ENCODE results near the gene MAG.

- TF ChIP-seq SIN3A (IDR thresholded peaks at IDR 0.05; ENCODE audit: low read depth) (no peak), POLR2A (IDR thresholded peaks at IDR 0.05; ENCODE audit: borderline replicate concordance, extremely low read depth, insufficient read depth, insufficient read length) (no peak), EZH2phosphoT487 (IDR thresholded peaks at IDR 0.05; ENCODE audit: borderline replicate concordance) (no peak), REST (IDR thresholded peaks at IDR 0.05; ENCODE audit: low read depth) (no peak), EZH2 (IDR thresholded peaks at IDR 0.05) (no peak), JUND (IDR thresholded peaks at IDR 0.05) (no peak)
- TF ChIP-seq, protein P1, sequence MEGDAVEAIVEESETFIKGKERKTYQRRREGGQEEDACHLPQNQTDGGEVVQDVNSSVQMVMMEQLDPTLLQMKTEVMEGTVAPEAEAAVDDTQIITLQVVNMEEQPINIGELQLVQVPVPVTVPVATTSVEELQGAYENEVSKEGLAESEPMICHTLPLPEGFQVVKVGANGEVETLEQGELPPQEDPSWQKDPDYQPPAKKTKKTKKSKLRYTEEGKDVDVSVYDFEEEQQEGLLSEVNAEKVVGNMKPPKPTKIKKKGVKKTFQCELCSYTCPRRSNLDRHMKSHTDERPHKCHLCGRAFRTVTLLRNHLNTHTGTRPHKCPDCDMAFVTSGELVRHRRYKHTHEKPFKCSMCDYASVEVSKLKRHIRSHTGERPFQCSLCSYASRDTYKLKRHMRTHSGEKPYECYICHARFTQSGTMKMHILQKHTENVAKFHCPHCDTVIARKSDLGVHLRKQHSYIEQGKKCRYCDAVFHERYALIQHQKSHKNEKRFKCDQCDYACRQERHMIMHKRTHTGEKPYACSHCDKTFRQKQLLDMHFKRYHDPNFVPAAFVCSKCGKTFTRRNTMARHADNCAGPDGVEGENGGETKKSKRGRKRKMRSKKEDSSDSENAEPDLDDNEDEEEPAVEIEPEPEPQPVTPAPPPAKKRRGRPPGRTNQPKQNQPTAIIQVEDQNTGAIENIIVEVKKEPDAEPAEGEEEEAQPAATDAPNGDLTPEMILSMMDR (IDR thresholded peaks at IDR 0.05 in 2 of 3, conservative IDR thresholded peaks at IDR 0.05 in 1 of 3; ENCODE audit: borderline replicate concordance in 1 of 3, insufficient read depth in 1 of 3, low read depth in 2 of 3, low read length in 2 of 3) = no peak
Measured at GRCh38 chr19:35331551-35332214, 39.7 kb downstream of the MAG start.

Data from HCT116 (cell line).